Stimulated activated effector memory CD8-positive, alpha-beta T cell treated with anti-CD3 and anti-CD28 coated beads, Interleukin-12 subunit alpha, Interleukin-12 subunit beta, amount 100 ng/mL, for 72 hours (primary cell): ENCODE data around the gene CCR8.
A peak's percentile ranks its signal among the peaks of the same experiment; 100 is the strongest.
"Not testable (repeated sequence)": the region's sequence is repeated elsewhere in the genome, so short reads cannot be mapped to it uniquely, and the experiment has no call there.

Experiments used
- ATAC-seq: fragments of 150-1000 bp; cut with Tn5 transposase; 2 replicates; pipeline ENCODE4 v1.10.0; 2021
- DNase-seq, 2 donors: peaks; one replicate each; pipeline ENCODE4 v3.0.0; 2021 to 2022; ENCODE audit warnings: low spot score in 2 of 2
- H3K27ac Mint-ChIP-seq: one replicate; pipeline ENCODE4 v1.8.0; 2022; ENCODE audit warnings: mild to moderate bottlenecking, mixed read lengths
- H3K36me3 Mint-ChIP-seq: one replicate; pipeline ENCODE4 v1.8.0; 2022; ENCODE audit warnings: mild to moderate bottlenecking, mixed read lengths
- H3K4me1 Mint-ChIP-seq: one replicate; pipeline ENCODE4 v1.8.0; 2022; ENCODE audit warnings: mixed read lengths
- H3K4me3 Mint-ChIP-seq: one replicate; pipeline ENCODE4 v1.8.0; 2022; ENCODE audit warnings: mild to moderate bottlenecking, mixed read lengths
- H3K9me3 Mint-ChIP-seq: one replicate; pipeline ENCODE4 v1.8.0; 2022; ENCODE audit warnings: mixed read lengths

Gene CCR8

GRCh38 chr3:39327746-39328349 lies 1.7 kb upstream of the CCR8 start:
- H3K4me1 Mint-ChIP-seq, result peaks cover 27% of the 10 kb centered on the region
- H3K9me3 Mint-ChIP-seq, result no peaks in the 10 kb centered on the region
- no peak for DNase-seq
- peak overlapping the region; percentile 14 for H3K4me3 Mint-ChIP-seq
- H3K27ac Mint-ChIP-seq, result peak overlapping the region; percentile 23
- no peaks in the 10 kb centered on the region for H3K36me3 Mint-ChIP-seq
- peak; percentile 79 for ATAC-seq

DNA sequence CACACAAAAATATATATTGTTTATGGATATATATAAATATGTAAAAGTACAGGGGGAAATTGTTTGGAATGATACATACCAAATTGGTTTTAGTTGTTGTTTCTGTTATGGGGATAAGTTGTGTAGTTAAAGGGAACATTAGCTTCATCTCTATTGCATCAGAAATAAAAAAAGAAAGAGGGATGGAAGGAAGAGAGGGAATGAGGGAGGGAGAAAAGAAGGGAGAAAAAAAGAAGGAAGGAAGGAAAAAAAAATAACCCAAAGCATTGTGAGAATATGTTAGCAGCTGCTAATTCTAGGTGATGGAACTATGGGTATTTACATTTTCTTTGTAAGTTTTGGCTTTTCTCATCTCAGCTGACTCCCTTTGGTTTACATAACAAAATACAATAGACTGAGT lies 1.3 kb downstream of the CCR8 start:
- peaks cover 27% of the 10 kb centered on the region for H3K4me1 Mint-ChIP-seq
- no peak overlapping the region for H3K27ac Mint-ChIP-seq
- DNase-seq (no peak), ATAC-seq (no peak)
- no peaks in the 10 kb centered on the region for H3K9me3 Mint-ChIP-seq
- H3K36me3 Mint-ChIP-seq, result no peaks in the 10 kb centered on the region
- no peak overlapping the region for H3K4me3 Mint-ChIP-seq

GRCh38 chr3:39332525-39332924 lies 3.0 kb downstream of the CCR8 start:
- no peak for DNase-seq
- no peak overlapping the region for H3K4me3 Mint-ChIP-seq
- H3K9me3 Mint-ChIP-seq, result no peaks in the 10 kb centered on the region
- H3K4me1 Mint-ChIP-seq, result peaks cover 16% of the 10 kb centered on the region
- H3K27ac Mint-ChIP-seq, result no peak overlapping the region
- H3K36me3 Mint-ChIP-seq, result no peaks in the 10 kb centered on the region
- no peak for ATAC-seq

- no peaks in the 10 kb centered on the region for H3K36me3 Mint-ChIP-seq
- H3K4me1 Mint-ChIP-seq, result peaks cover 6% of the 10 kb centered on the region
- H3K9me3 Mint-ChIP-seq, result no peaks in the 10 kb centered on the region
- ATAC-seq, result no peak
- no peak overlapping the region for H3K27ac Mint-ChIP-seq
- H3K4me3 Mint-ChIP-seq, result no peak overlapping the region
- DNase-seq, result no peak
Measured at GRCh38 chr3:39333607-39334006, 4.1 kb downstream of the CCR8 start.

GRCh38 chr3:39334205-39334604 lies 4.7 kb downstream of the CCR8 start:
- no peak overlapping the region for H3K27ac Mint-ChIP-seq
- DNase-seq (no peak), ATAC-seq (no peak)
- peaks cover 6% of the 10 kb centered on the region for H3K4me1 Mint-ChIP-seq
- H3K9me3 Mint-ChIP-seq, result no peaks in the 10 kb centered on the region
- H3K36me3 Mint-ChIP-seq, result no peaks in the 10 kb centered on the region
- H3K4me3 Mint-ChIP-seq, result no peak overlapping the region

GRCh38 chr3:39338201-39338600 lies 8.7 kb downstream of the CCR8 start:
- Mint-ChIP-seq H3K4me3 (no peak overlapping the region), H3K27ac (no peak overlapping the region), H3K36me3 (no peaks in the 10 kb centered on the region), H3K9me3 (no peaks in the 10 kb centered on the region), H3K4me1 (no peaks in the 10 kb centered on the region)
- ATAC-seq (no peak), DNase-seq (no peak)

GRCh38 chr3:39339086-39339485 lies 9.6 kb downstream of the CCR8 start:
- Mint-ChIP-seq H3K4me3 (no peak overlapping the region), H3K27ac (no peak overlapping the region), H3K9me3 (no peaks in the 10 kb centered on the region), H3K4me1 (no peaks in the 10 kb centered on the region), H3K36me3 (no peaks in the 10 kb centered on the region)
- no peak for ATAC-seq
- no peak for DNase-seq

DNA sequence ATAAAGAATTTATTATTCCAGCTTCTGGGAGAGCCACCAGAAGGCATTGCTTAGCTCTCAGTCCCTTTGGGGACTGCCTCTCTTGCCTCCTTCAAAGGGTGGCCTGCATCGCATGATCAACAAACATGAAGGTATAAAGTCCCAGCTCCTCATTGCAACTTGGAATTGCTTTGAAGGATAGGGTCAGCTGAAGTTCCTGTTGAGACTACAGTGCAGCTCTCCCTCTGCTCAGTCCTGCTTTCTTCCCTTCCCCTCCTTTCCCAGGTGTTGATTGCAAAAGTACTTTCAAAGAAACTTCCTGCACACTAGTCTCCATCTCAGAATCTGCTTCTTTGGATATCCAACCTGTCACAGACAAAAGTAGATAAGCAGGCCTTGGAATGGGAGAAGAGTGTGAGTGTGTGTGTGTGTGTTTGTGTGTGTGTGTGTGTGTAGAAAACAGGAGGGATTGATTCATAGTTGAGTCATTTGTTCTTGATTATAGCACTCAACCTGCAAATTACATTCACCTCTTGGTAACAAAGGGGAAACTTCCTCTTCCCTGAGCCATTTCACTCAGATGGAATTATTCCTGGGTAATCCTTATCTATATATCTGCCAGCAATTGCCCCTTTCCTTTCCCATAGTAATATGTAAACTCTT lies 13.7 kb downstream of the CCR8 start:
- H3K4me1 Mint-ChIP-seq, result peaks cover 12% of the 10 kb centered on the region

DNA sequence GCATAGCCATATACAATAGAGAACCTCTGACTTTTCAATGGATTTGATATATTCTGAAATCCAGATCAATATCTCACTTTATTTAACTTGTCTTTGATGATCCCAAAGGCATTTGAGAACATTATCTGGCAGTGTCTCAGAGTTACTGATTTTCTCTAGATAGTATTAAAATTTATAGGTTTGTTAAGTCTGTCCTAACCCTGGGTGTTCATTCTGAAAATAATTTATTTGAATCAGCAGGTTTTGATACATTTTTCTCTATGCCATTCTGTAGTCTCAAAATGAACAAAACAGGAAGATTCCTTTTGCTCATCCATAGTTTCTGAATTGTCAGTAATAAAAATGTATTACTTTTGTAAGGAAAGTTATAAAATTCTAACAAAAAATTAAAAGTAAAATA lies 14.3 kb downstream of the CCR8 start:
- H3K9me3 Mint-ChIP-seq, result no peaks in the 10 kb centered on the region
- peak; percentile 54 for ATAC-seq
- H3K27ac Mint-ChIP-seq, result no peak overlapping the region
- H3K4me3 Mint-ChIP-seq, result no peak overlapping the region
- no peaks in the 10 kb centered on the region for H3K36me3 Mint-ChIP-seq
- DNase-seq, result no peak
- H3K4me1 Mint-ChIP-seq, result peaks cover 12% of the 10 kb centered on the region

More for the DNA sequence above, 13.7 kb downstream of the CCR8 start:
- Mint-ChIP-seq H3K27ac (no peak overlapping the region), H3K9me3 (no peaks in the 10 kb centered on the region), H3K4me3 (no peak overlapping the region), H3K36me3 (no peaks in the 10 kb centered on the region)
- ATAC-seq (no peak), DNase-seq (no peak)

DNA sequence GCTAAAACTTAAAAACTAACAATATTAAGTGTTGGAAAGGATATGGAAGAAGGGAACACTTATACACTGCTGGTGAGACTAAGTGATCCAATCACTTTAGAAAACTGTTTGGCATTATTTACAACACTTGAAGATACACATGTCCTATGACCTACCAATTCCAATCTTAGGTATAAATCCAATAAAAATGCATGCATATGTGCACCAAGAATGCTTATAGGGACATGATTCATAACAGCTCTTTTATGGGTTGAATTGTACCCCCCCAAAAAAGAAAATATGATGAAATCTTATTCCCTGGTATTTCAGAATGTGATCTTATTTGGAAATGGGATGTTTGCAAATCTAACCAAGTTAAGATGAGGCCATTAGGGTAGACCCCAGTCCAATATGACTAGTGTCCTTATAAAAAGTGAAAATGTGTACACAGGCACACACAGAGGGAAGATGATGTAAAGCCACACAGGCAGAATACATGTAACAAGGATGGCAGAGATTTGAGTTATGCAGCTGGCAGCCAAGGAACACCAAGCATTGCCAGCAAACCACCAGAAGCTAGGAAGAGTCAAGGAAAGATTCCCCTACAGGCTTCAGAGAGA lies 15.3 kb downstream of the CCR8 start:
- Mint-ChIP-seq H3K36me3 (no peaks in the 10 kb centered on the region), H3K4me1 (peaks cover 12% of the 10 kb centered on the region), H3K9me3 (no peaks in the 10 kb centered on the region), H3K4me3 (no peak overlapping the region), H3K27ac (no peak overlapping the region)
- DNase-seq (no peak), ATAC-seq (no peak)

GRCh38 chr3:39346785-39347585 lies 17.5 kb downstream of the CCR8 start:
- ATAC-seq, result peak; percentile 75
- H3K4me3 Mint-ChIP-seq, result no peak overlapping the region
- no peaks in the 10 kb centered on the region for H3K9me3 Mint-ChIP-seq
- H3K36me3 Mint-ChIP-seq, result no peaks in the 10 kb centered on the region
- DNase-seq, result no peak
- H3K4me1 Mint-ChIP-seq, result peaks cover 12% of the 10 kb centered on the region
- H3K27ac Mint-ChIP-seq, result no peak overlapping the region

- Mint-ChIP-seq H3K4me3 (no peak overlapping the region), H3K27ac (no peak overlapping the region), H3K4me1 (peaks cover 12% of the 10 kb centered on the region), H3K36me3 (no peaks in the 10 kb centered on the region), H3K9me3 (no peaks in the 10 kb centered on the region)
- ATAC-seq (no peak), DNase-seq (no peak)
Measured at GRCh38 chr3:39347586-39347876, 18.0 kb downstream of the CCR8 start.

DNA sequence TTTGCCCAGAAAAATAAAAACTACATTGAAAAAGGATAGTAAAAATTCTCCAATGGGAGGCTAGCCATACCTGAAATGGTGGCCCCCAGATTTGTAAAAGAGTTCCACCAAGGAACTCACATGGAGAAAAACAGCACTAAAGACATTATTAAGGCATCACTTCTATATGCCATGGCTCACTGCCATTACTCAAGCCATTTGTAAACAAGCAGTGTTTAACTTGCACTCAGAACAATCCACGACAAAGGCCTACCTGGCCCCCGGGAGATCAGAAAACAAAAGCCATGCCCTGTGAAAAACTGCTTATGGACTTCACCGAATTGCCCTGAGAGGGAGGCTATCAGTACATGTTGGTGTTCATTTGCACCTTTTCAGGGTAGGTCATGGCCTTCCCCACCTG lies 19.6 kb downstream of the CCR8 start:
- Mint-ChIP-seq H3K27ac (no peak overlapping the region), H3K4me1 (peaks cover 12% of the 10 kb centered on the region), H3K4me3 (no peak overlapping the region), H3K9me3 (no peaks in the 10 kb centered on the region), H3K36me3 (no peaks in the 10 kb centered on the region)
- DNase-seq (no peak), ATAC-seq (no peak)

GRCh38 chr3:39350714-39351113 lies 21.2 kb downstream of the CCR8 start:
- no peak for ATAC-seq
- no peaks in the 10 kb centered on the region for H3K36me3 Mint-ChIP-seq
- no peak for DNase-seq
- peaks cover 12% of the 10 kb centered on the region for H3K4me1 Mint-ChIP-seq
- no peak overlapping the region for H3K27ac Mint-ChIP-seq
- no peaks in the 10 kb centered on the region for H3K9me3 Mint-ChIP-seq
- no peak overlapping the region for H3K4me3 Mint-ChIP-seq

DNA sequence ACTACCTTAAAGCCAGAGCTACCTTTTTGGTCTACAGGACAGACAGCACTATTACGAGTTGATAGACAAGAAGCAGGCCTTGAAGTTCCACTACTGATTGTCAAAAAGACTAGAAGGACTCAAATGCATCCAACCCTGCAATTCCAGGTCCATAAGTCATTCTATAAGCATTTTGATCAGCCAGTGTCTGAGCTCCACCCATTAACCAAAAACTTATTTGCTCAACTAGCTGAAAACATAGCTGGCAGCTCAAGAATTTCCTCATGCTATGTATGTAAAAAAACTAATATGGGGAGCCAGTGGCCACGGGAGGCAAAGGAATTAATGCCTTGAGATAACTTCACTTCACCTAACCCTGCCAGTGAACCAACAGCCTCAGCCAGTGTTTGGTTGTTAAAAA lies 21.6 kb downstream of the CCR8 start:
- not testable (repeated sequence) for H3K4me3 Mint-ChIP-seq, DNase-seq, H3K9me3 Mint-ChIP-seq, ATAC-seq, H3K36me3 Mint-ChIP-seq, H3K27ac Mint-ChIP-seq
- peaks cover 12% of the 10 kb centered on the region for H3K4me1 Mint-ChIP-seq
